GM12878 (cell line): ENCODE results near the gene SSUH2. TPM values are rescaled to one million over a fixed set of nuclear protein-coding genes. Genes with fewer than 3 reads are reported as not detected.

Experiments
- ATAC-seq: fragments of 200-7000 bp; cut with Tn5 transposase; 3 replicates; pipeline ENCODE4 v1.9.1; 2020; ENCODE audit warnings: mild to moderate bottlenecking, moderate library complexity
- BruUV-seq: library from RNA; stranded (reverse); fragments of 400-500 nt; replicated peaks from 2 replicates; lab custom pipeline; 2021; lab: Mats Ljungman, UMichigan
- CTCF ChIA-PET: fragments of 300-600 bp; sonication (Branson Sonifier 250); formaldehyde crosslinking; extraction: SDS; loops from one replicate; lab custom pipeline; 2021; ENCODE audit warnings: inconsistent platforms; lab: Yijun Ruan, JAX
- POLR2A ChIA-PET: fragments of 350-600 bp; formaldehyde crosslinking; extraction: SDS; loops from one replicate; lab custom pipeline; 2021; ENCODE audit warnings: inconsistent platforms; lab: Charles Lee
- RAD21 ChIA-PET: fragments of 300-600 bp; sonication (Branson Sonifier 250); formaldehyde crosslinking; loops from one replicate; lab custom pipeline; 2023; ENCODE audit warnings: antibody characterized with exemption; ENCODE audit not compliant: unreplicated experiment; lab: Charles Lee
- SMC1A ChIA-PET: fragments of 300-600 bp; sonication (Branson Sonifier 250); formaldehyde crosslinking; loops from one replicate; lab custom pipeline; 2023; ENCODE audit not compliant: unreplicated experiment, uncharacterized antibody; lab: Charles Lee
- DNase-seq: peaks from one replicate; pipeline ENCODE4 v3.0.0-alpha.2; 2011; ENCODE audit warnings: low read depth, low spot score
- FAIRE-seq: peaks from 3 replicates; lab custom pipeline; 2011; peaks lifted over from hg19 to GRCh38; lab: Jason Lieb, UNC
- H2AFZ ChIP-seq: 2 replicates; pipeline ENCODE4 v1.6.0; 2011; ENCODE audit warnings: low read depth, low read length, control low read depth; ENCODE audit not compliant: control insufficient read depth
- H3K27ac ChIP-seq: 2 replicates; pipeline ENCODE4 v1.5.1; 2011; ENCODE audit warnings: control low read depth; ENCODE audit not compliant: control insufficient read depth, insufficient read depth
- H3K27me3 ChIP-seq, 2 experiments: replicated peaks in 1 of 2; 2 replicates each; pipeline versions ENCODE4 v1.6.0 to v1.6.1; 2011; ENCODE audit warnings: low read length in 1 of 2; ENCODE audit not compliant: control insufficient read depth in 2 of 2, insufficient read depth in 2 of 2
- H3K36me3 ChIP-seq, 2 experiments: 2 replicates each; pipeline ENCODE4 v1.5.1; 2011; ENCODE audit warnings: low read length in 1 of 2; ENCODE audit not compliant: control insufficient read depth in 2 of 2, insufficient read depth in 2 of 2
- H3K4me1 ChIP-seq: 2 replicates; pipeline ENCODE4 v1.6.1; 2011; ENCODE audit warnings: mild to moderate bottlenecking, low read length, moderate library complexity, mixed read lengths; ENCODE audit not compliant: control insufficient read depth, insufficient read depth
- H3K4me2 ChIP-seq: 2 replicates; pipeline ENCODE4 v1.6.0; 2011; ENCODE audit warnings: control low read depth; ENCODE audit not compliant: control insufficient read depth, insufficient read depth
- H3K4me3 ChIP-seq: fragments of 200-600 bp; sonication (generic); 2 replicates; pipeline ENCODE4 v1.5.1; 2016
- H3K79me2 ChIP-seq: 2 replicates; pipeline ENCODE4 v1.6.0; 2011; ENCODE audit warnings: low read length; ENCODE audit not compliant: control insufficient read depth, insufficient read depth
- H3K9ac ChIP-seq: 2 replicates; pipeline ENCODE4 v1.8.0; 2011; ENCODE audit warnings: low read length, control low read depth, mixed read lengths; ENCODE audit not compliant: control insufficient read depth, insufficient read depth
- H3K9me3 ChIP-seq: replicated peaks from 3 replicates; pipeline ENCODE4 v1.5.1; 2011; ENCODE audit warnings: mild to moderate bottlenecking, low read length; ENCODE audit not compliant: control insufficient read depth, insufficient read depth
- H4K20me1 ChIP-seq: 2 replicates; pipeline ENCODE4 v1.6.0; 2011; ENCODE audit not compliant: control insufficient read depth, insufficient read depth
- BACH1 ChIP-seq: fragments of 450-650 bp; IDR thresholded peaks from 2 replicates; pipeline ENCODE4 v1.6.1; 2017; ENCODE audit warnings: mild to moderate bottlenecking, borderline replicate concordance
- BMI1 ChIP-seq: fragments of 450-650 bp; IDR thresholded peaks from 2 replicates; pipeline ENCODE4 v1.6.1; 2016; ENCODE audit warnings: mild to moderate bottlenecking, moderate library complexity, borderline replicate concordance
- RELA ChIP-seq: fragments of 450-650 bp; IDR thresholded peaks from 2 replicates; pipeline ENCODE4 v1.8.0; 2014; ENCODE audit warnings: borderline replicate concordance; ENCODE audit not compliant: partially characterized antibody
- WGBS: methylation state at CpG from one replicate; pipeline ENCODE4 v1.1.6; 2016; ENCODE audit warnings: low lambda C conversion rate; ENCODE audit not compliant: insufficient replicate concordance, insufficient coverage; ENCODE audit errors: missing lambda C conversion rate; 5-methylcytosine and 5-hydroxymethylcytosine counted together
- in situ Hi-C: fragments of 300-500 bp; cut with MboI; formaldehyde crosslinking; loops from 9 replicates; pipeline ENCODE4 v1.14.3; 2018; ENCODE audit warnings: mixed read lengths
- intact Hi-C: fragments of 100-400 bp; cut with micrococcal nuclease; formaldehyde crosslinking; loops from one replicate; pipeline ENCODE4 v1.14.2; 2022; ENCODE audit not compliant: unreplicated experiment
- polyA plus RNA-seq, 11 experiments: library from polyadenylated mRNA; depleted of rRNA in 4 of 11; unstranded in 6 of 11; stranded (reverse) in 5 of 11; fragments of >200 nt; fragmentation: Nextera tagmentation in 4 of 11; fragmentation: Illumina TruSeq in 1 of 11; extraction: Ambion mirVana in 4 of 11; extraction: Trizol in 1 of 11; gene quantifications; 1 replicate in 1 of 11; 2 replicates in 10 of 11; pipeline versions ENCODE4 v1.2.1 to v1.2.3, GENCODE V29; 2011 to 2016; ENCODE audit warnings: inconsistent platforms in 2 of 11, missing spikeins in 2 of 11, low read depth in 1 of 11
- total RNA-seq, 4 experiments: library from RNA; depleted of rRNA in 3 of 4; stranded (reverse); fragments of >200 nt in 3 of 4; fragmentation: Illumina TruSeq in 1 of 4; extraction: Trizol in 1 of 4; gene quantifications; 2 replicates each; pipeline versions ENCODE4 v1.2.1 to v1.2.3, GENCODE V29; 2013 to 2021
- TF ChIP-seq, protein P1 (sequence below): fragments of 450-650 bp; IDR thresholded peaks from 2 replicates; pipeline ENCODE4 v1.6.1; 2018; ENCODE audit warnings: mild to moderate bottlenecking, low read depth, moderate library complexity; ENCODE audit not compliant: partially characterized antibody
- TF ChIP-seq, protein P2 (sequence below): fragments of 450-650 bp; IDR thresholded peaks from 2 replicates; pipeline ENCODE4 v1.6.1; 2014; ENCODE audit warnings: mild to moderate bottlenecking
- TF ChIP-seq, protein P3 (sequence below): fragments of 150-350 bp; IDR thresholded peaks from 2 replicates; pipeline ENCODE4 v1.6.1; 2016; ENCODE audit warnings: low read depth, low read length

The SSUH2 gene
- total and polyA plus RNA-seq, 10 of the 15 experiments (the other 5 are each of a cell fraction or from before 2014, with no cell fraction given), result 0.09 to 0.26 TPM; not detected in 8

- no TSS peak for BruUV-seq
- H3K79me2 ChIP-seq, result no peaks in the 10 kb centered on the region
- H3K4me3 ChIP-seq, result no peak overlapping the region
- CTCF ChIA-PET, result interaction anchor here (2.4 kb wide), 1 partner anchor 182 kb away, joined by 15 read pairs; no protein-coding TSS in a partner anchor
- H3K9me3 ChIP-seq, result no peaks in the 10 kb centered on the region; the same call in 2 of the 3 replicates
- intact Hi-C loops (loop anchor here (1.0 to 10.0 kb wide), 3 partner anchors 119 to 299 kb away; no protein-coding TSS in a partner anchor), in situ Hi-C loops (loop anchor here (5.0 kb wide), 1 partner anchor 176 kb away; no protein-coding TSS in a partner anchor)
- DNase-seq, result no peak
- no peaks in the 10 kb centered on the region for H4K20me1 ChIP-seq
- no peak overlapping the region for H3K9ac ChIP-seq
- RAD21 ChIA-PET, result no interaction called here
- H3K27ac ChIP-seq, result no peak overlapping the region
- TF ChIP-seq, protein P1, sequence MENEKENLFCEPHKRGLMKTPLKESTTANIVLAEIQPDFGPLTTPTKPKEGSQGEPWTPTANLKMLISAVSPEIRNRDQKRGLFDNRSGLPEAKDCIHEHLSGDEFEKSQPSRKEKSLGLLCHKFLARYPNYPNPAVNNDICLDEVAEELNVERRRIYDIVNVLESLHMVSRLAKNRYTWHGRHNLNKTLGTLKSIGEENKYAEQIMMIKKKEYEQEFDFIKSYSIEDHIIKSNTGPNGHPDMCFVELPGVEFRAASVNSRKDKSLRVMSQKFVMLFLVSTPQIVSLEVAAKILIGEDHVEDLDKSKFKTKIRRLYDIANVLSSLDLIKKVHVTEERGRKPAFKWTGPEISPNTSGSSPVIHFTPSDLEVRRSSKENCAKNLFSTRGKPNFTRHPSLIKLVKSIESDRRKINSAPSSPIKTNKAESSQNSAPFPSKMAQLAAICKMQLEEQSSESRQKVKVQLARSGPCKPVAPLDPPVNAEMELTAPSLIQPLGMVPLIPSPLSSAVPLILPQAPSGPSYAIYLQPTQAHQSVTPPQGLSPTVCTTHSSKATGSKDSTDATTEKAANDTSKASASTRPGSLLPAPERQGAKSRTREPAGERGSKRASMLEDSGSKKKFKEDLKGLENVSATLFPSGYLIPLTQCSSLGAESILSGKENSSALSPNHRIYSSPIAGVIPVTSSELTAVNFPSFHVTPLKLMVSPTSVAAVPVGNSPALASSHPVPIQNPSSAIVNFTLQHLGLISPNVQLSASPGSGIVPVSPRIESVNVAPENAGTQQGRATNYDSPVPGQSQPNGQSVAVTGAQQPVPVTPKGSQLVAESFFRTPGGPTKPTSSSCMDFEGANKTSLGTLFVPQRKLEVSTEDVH, result no peak
- no peak for TF ChIP-seq RELA
- TF ChIP-seq BMI1, result no peak
- TF ChIP-seq, protein P2, sequence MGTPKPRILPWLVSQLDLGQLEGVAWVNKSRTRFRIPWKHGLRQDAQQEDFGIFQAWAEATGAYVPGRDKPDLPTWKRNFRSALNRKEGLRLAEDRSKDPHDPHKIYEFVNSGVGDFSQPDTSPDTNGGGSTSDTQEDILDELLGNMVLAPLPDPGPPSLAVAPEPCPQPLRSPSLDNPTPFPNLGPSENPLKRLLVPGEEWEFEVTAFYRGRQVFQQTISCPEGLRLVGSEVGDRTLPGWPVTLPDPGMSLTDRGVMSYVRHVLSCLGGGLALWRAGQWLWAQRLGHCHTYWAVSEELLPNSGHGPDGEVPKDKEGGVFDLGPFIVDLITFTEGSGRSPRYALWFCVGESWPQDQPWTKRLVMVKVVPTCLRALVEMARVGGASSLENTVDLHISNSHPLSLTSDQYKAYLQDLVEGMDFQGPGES, result no peak
- no peak for TF ChIP-seq BACH1
- TF ChIP-seq, protein P3, sequence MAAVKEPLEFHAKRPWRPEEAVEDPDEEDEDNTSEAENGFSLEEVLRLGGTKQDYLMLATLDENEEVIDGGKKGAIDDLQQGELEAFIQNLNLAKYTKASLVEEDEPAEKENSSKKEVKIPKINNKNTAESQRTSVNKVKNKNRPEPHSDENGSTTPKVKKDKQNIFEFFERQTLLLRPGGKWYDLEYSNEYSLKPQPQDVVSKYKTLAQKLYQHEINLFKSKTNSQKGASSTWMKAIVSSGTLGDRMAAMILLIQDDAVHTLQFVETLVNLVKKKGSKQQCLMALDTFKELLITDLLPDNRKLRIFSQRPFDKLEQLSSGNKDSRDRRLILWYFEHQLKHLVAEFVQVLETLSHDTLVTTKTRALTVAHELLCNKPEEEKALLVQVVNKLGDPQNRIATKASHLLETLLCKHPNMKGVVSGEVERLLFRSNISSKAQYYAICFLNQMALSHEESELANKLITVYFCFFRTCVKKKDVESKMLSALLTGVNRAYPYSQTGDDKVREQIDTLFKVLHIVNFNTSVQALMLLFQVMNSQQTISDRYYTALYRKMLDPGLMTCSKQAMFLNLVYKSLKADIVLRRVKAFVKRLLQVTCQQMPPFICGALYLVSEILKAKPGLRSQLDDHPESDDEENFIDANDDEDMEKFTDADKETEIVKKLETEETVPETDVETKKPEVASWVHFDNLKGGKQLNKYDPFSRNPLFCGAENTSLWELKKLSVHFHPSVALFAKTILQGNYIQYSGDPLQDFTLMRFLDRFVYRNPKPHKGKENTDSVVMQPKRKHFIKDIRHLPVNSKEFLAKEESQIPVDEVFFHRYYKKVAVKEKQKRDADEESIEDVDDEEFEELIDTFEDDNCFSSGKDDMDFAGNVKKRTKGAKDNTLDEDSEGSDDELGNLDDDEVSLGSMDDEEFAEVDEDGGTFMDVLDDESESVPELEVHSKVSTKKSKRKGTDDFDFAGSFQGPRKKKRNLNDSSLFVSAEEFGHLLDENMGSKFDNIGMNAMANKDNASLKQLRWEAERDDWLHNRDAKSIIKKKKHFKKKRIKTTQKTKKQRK, result no peak
- TF ChIP-seq, all 136 proteins: peak for 0
- ChIA-PET POLR2A (no interaction called here), SMC1A (interaction anchor here (1.3 to 4.0 kb wide), 2 partner anchors 134 to 181 kb away, joined by 3 to 20 read pairs; no protein-coding TSS in a partner anchor)
- ATAC-seq, result no peak
- FAIRE-seq, result no peak
- H3K4me2 ChIP-seq, result no peak overlapping the region
- no peaks in the 10 kb centered on the region for H3K36me3 ChIP-seq
- 47% methylated on average over 14 of the region's 14 CpGs for WGBS
- no peaks in the 10 kb centered on the region for H3K4me1 ChIP-seq
- H3K27me3 ChIP-seq, result no peaks in the 10 kb centered on the region
- no peak overlapping the region for H2AFZ ChIP-seq
These were observed 20.9 kb downstream of the SSUH2 start for GRCh38 chr3:8623741-8624140.
